ENCODE results near the gene SPATA12.
"Not testable (repeated sequence)": the region's sequence is repeated elsewhere in the genome, so short reads cannot be mapped to it uniquely, and the experiment has no call there.

Gene SPATA12

GRCh38 chr3:57082481-57082880, 22.0 kb downstream of the SPATA12 start:
- DNase-seq (ENCODE audit: low read depth in 3 of 3), result no peak

GRCh38 chr3:57083266-57083995, 23.0 kb downstream of the SPATA12 start:
- DNase-seq (ENCODE audit: low read depth in 3 of 3), result not testable (repeated sequence)

- no peak for DNase-seq (ENCODE audit: low read depth in 3 of 3)
Observed at GRCh38 chr3:57085211-57085610, 24.7 kb downstream of the SPATA12 start.

- DNase-seq (ENCODE audit: low read depth in 3 of 3), result no peak
Observed at GRCh38 chr3:57086201-57086600, 25.7 kb downstream of the SPATA12 start.

- no peak for DNase-seq (ENCODE audit: low read depth in 3 of 3)
Observed at GRCh38 chr3:57087361-57088092, 27.1 kb downstream of the SPATA12 start.

GRCh38 chr3:57088503-57088902, 28.0 kb downstream of the SPATA12 start:
- no peak for DNase-seq (ENCODE audit: low read depth in 3 of 3)

- no peak for DNase-seq (ENCODE audit: low read depth in 3 of 3)
Observed at GRCh38 chr3:57089043-57089442, 28.6 kb downstream of the SPATA12 start.

- DNase-seq (ENCODE audit: low read depth in 3 of 3), result no peak
Observed at GRCh38 chr3:57091521-57092273, 31.2 kb downstream of the SPATA12 start.

- DNase-seq (ENCODE audit: low read depth in 3 of 3), result no peak
Observed at GRCh38 chr3:57093489-57093888, 33.0 kb downstream of the SPATA12 start.

- DNase-seq (ENCODE audit: low read depth in 3 of 3), result no peak
Observed at GRCh38 chr3:57093971-57094535, 33.6 kb downstream of the SPATA12 start.

GRCh38 chr3:57094575-57094974, 34.1 kb downstream of the SPATA12 start:
- no peak for DNase-seq (ENCODE audit: low read depth in 3 of 3)

GRCh38 chr3:57095363-57095762, 34.9 kb downstream of the SPATA12 start:
- DNase-seq (ENCODE audit: low read depth in 3 of 3), result no peak

GRCh38 chr3:57097536-57097935, 37.1 kb downstream of the SPATA12 start:
- no peak for DNase-seq (ENCODE audit: low read depth in 3 of 3)

- no peak for DNase-seq (ENCODE audit: low read depth in 3 of 3)
Observed at GRCh38 chr3:57098418-57099310, 38.2 kb downstream of the SPATA12 start.

- DNase-seq (ENCODE audit: low read depth in 3 of 3), result peak; percentile 40 to 47 (median 47)
Observed at GRCh38 chr3:57100046-57100695, 39.7 kb downstream of the SPATA12 start.

- DNase-seq (ENCODE audit: low read depth in 3 of 3), result no peak
Observed at GRCh38 chr3:57105585-57105984, 45.1 kb downstream of the SPATA12 start.

GRCh38 chr3:57108684-57109083, 48.2 kb downstream of the SPATA12 start:
- DNase-seq (ENCODE audit: low read depth in 3 of 3), result no peak

GRCh38 chr3:57109437-57110199, 49.2 kb downstream of the SPATA12 start:
- no peak for DNase-seq (ENCODE audit: low read depth in 3 of 3)

- no peak for DNase-seq (ENCODE audit: low read depth in 3 of 3)
Observed at GRCh38 chr3:57110214-57110613, 49.8 kb downstream of the SPATA12 start.

- DNase-seq (ENCODE audit: low read depth in 3 of 3), result no peak
Observed at GRCh38 chr3:57110798-57111197, 50.3 kb downstream of the SPATA12 start.

All from stimulated activated CD4-positive, alpha-beta T cell treated with anti-CD3 and anti-CD28 coated beads, TNF-alpha, amount 100 ng/mL, for 24 hours (primary cell).